SHP77 treated with DMSO at 0.1 percent for 48 hours (cell line): ENCODE data around the gene IL36B.
"Not testable (repeated sequence)": the region's sequence is repeated elsewhere in the genome, so short reads cannot be mapped to it uniquely, and the experiment has no call there.

Experiments used
- DNase-seq: peaks from one replicate; lab custom pipeline; 2025; lab: John Stamatoyannopoulos, UW

Gene IL36B

GRCh38 chr2:113052396-113052917 lies at the start of gene IL36B:
TSS of gene IL36B (minus strand) at chr2:113052867.
- DNase-seq = no peak

DNA sequence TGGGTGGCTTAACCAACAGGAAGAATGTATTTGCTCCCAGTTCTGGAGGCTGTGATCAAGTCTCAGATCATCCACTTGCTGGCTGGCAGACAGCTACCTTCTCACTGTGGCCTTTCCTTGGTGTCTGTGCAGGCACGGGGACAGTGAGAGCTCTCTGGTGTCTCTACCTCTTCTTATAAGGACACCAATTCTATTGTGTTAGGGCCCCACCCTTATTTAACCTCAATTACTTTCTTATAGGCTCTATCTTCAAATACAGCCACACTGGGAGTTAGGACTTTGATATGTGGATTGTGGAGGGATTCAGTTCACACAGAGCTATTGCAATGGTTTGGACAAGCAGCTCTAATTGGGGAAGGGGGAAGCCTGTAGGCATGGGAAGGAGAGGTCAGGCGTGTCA lies 49.5 kb upstream of the IL36B start:
- DNase-seq = no peak

- no peak for DNase-seq
Observed at GRCh38 chr2:113098532-113098931, 45.9 kb upstream of the IL36B start.

GRCh38 chr2:113098041-113098440 lies 45.4 kb upstream of the IL36B start:
- no peak for DNase-seq

- DNase-seq = not testable (repeated sequence)
Observed at GRCh38 chr2:113096842-113097618, 44.4 kb upstream of the IL36B start.

- not testable (repeated sequence) for DNase-seq
Observed at GRCh38 chr2:113096306-113096705, 43.6 kb upstream of the IL36B start.

DNA sequence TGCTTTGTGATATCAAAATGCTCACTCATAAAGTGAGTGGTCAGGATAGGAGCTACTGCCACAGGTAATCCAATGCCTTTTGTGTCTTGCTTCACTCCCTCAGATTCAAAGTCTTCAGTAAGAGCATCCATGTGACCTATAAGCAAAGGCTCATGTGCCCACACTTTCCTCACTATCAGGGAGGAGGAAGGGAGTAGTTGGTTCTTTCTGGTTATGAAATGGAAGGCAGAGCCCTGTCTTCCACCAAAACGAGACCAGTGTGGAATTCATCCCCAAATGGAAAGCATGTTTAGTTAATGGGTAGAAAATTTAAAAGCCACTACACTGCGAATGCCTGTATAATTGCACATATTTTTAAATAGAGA lies 40.9 kb upstream of the IL36B start:
- no peak for DNase-seq

DNA sequence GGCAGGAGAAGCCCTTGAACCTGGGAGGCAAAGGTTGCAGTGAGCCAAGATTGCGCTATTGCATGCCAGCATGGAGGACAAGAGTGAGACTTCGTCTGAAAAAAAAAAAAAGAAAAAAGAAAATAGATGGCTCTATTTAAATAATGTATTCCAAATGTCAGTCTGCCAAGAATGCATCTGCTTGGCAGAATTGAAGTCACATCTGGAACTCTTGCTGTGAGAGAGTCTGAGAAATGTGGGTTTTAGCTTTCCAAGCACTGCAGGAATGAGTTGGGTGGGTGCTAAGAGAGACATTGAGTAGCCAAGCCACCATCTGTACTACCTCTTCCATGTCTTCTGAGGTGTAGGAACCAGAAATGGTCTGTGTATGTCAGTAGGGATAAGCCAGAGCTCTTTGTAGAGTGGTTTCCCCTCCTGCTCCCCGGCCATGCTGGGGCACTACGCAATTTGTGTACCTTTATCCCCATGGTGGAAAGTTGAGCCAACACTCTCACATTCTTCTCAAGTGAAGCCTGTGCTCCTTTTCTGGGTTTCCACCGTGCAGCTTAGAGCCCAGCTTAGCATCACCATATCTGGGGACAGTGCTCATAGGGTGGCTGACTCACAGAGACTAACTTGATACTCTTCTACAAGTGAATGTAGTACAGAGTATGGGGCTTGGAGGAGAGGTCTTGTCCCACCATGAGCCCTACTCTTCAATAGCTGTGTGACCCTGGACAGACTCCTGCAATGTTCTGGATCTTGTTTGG lies 40.4 kb upstream of the IL36B start:
- DNase-seq = no peak

DNA sequence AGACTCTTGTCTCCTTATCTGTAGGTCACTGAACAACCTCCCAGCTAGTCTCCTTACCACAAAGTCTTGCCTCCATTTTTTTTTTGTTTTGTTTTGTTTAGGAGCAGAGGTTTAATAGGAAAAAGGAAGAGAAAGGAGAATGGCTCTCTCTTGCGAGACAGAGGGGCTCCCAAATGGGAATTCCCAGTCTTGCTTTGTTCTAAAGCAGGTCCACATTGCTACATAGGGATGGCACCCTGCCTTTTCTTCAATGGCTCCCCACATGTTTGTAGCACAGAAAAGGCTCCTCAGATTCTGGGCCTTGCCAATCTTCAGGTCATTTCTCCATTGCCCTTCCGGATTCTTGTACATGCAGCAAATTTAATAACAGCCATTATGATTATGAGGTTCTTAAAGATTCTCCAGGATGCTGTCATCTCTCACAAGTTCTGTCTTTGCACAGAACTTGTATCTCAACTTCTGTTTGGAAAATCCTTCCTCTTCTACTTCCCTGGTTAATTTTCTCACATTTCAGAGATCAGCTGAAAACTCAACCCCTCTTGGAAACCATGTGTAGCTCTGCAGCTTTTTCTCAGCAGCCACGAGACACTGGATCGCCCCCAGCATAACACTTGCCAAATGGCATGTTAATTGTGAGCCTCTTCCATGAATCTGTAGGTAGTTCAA lies 38.7 kb upstream of the IL36B start:
- DNase-seq = no peak

DNA sequence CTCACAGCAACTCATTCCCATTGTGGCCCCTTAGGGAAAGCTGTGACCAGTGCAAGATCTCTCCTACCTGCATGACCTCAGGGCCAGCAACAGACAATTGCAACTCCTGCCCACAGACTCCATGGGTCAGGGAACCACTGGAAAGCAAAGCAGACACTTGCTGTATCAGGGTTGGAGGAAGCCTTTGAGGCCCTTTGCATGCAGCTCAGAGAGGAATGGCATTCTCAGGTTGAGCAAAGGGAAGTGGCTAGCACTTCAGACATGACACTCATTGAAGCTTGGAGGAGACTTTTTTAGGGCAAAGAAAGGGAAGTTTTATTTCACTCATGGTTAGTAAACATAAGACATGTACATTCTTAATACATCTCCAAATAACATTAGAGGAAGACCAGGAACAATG lies 37.2 kb upstream of the IL36B start:
- DNase-seq = no peak

GRCh38 chr2:113088213-113088992 lies 35.7 kb upstream of the IL36B start:
- no peak for DNase-seq

DNA sequence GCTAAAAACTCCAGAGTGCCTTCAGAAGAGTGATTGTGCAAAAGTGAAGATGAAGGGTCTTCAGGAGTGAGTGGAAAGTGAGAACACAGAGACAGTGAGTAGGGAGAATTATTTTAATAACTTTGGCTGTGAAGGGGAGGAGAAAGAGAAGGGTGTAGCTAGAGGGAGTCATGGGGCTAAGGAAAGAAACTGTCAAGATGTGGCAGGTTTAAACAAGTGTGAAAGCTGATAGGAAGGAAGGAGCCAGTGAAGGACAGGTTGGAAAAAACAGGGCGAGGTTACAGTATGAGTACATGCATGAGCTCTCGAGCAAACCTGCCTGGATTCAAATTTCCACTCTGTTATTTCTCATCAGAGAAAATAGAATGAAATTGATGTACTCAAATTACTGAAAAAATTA lies 32.9 kb upstream of the IL36B start:
- no peak for DNase-seq

GRCh38 chr2:113084249-113085000 lies 31.8 kb upstream of the IL36B start:
- no peak for DNase-seq

GRCh38 chr2:113083296-113083695 lies 30.6 kb upstream of the IL36B start:
- no peak for DNase-seq

DNA sequence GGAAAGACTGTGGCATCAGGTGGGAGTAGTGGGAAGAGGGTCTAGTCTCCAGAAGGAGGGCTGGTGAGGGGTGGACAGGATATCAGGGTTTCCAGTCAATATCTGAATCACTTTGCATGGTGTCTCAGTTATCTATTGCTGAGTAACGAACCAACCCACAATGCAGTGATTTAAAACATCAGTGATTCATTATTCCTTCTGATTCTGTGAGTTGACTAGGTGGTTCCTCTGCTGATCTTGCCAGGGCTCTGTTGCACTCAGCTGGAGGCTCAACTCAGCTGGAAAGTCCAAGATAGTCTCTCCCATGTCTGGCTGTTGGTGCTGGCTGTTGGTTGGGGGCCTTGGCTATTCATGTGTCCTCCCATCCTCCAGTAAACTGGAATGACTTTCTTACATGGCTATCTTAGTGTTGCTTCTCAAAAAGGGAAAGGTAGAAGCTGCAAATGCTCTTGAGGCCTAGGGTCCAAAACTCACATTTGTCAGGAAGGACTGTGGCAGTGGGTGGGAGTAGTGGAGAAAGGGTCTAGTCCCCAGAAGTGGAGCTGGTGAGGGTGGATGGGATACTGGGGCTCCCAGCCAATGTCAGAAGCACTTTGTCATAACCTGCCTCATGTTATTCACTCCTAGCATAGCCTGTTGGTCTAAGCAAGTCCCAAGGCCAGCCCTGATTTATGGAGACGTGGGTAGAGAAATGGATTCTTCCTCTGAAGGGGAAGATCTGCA lies 29.0 kb upstream of the IL36B start:
- no peak for DNase-seq

GRCh38 chr2:113080134-113080533 lies 27.5 kb upstream of the IL36B start:
- no peak for DNase-seq

GRCh38 chr2:113079131-113079530 lies 26.5 kb upstream of the IL36B start:
- no peak for DNase-seq

DNA sequence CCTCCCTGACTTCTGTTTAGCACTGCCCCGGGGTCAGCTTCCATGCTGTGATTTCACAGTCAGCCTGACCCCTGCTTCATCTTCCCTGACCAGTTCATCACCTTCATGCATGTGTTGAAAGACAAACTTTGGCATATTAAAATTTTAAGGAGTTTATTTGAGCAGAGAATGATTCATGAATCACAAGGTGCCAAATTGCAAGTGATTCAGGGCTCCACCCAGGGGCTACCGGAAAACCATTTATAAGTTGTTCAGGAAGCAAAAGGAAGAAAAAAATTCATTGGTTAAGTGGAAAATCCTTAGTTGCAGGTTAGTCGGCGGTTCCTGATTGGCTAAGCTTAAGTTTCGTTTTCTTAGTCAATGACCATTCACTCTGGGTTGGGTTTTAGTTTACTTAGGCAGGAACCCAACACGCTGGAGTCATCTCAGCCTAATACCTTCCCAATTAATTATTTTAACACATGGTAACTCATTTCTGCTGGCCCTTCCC lies 25.7 kb upstream of the IL36B start:
- no peak for DNase-seq

- DNase-seq = no peak
Observed at GRCh38 chr2:113077921-113078320, 25.3 kb upstream of the IL36B start.

DNA sequence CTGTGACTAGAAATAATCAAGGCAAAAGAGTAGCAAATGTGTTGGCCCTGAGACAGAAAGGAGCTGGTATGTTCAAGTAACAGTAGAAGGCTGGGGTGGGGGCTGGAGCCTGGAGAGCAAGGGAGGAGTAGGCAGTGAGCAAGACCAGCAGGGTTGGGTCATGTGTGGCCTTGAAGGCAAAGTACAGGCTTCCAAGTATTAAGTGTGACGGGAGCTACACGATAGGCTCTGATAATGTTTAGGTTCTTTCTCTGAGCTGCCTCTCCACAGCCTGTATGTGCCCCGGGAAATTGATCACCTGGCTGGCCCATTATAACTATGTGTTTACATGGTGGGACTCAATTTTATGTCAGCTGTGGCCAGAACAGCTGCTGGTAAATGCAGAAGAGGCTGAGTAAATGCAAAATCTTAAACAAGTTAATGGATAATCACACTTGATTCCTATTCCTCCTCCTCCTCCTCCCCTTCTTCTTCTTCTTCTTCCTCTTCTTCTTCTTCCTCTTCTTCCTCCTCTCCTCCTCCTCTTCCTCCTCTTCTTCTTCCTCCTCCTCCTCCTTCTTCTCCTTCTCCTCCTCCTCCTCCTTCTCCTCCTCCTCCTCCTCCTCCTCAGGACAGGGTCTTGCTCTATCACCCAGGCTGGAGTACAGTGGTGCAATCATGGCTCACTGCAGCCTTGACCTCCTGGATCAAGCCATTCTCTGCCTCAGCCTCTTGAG lies 24.4 kb upstream of the IL36B start:
- DNase-seq = no peak
